HG02759 (cell line): ENCODE results near the gene EXOC4.

Experiments used
- ATAC-seq: cut with Tn5 transposase; IDR thresholded peaks from one replicate; pipeline ENCODE4 v1.9.1; 2021; ENCODE audit warnings: mild to moderate bottlenecking, moderate library complexity; ENCODE audit not compliant: unreplicated experiment

The EXOC4 gene

GRCh38 chr7:133522501-133522900 is 269.6 kb downstream of the EXOC4 start:
- no peak for ATAC-seq

GRCh38 chr7:133528796-133529195 is 275.9 kb downstream of the EXOC4 start:
- ATAC-seq: no peak

- no peak for ATAC-seq
Measured at GRCh38 chr7:133529861-133530260, 277.0 kb downstream of the EXOC4 start.

GRCh38 chr7:133530682-133531081 is 277.8 kb downstream of the EXOC4 start:
- ATAC-seq: no peak

- no peak for ATAC-seq
Measured at GRCh38 chr7:133534816-133535215, 281.9 kb downstream of the EXOC4 start.

GRCh38 chr7:133535308-133535707 is 282.4 kb downstream of the EXOC4 start:
- ATAC-seq: no peak

- ATAC-seq: no peak
Measured at GRCh38 chr7:133536450-133536849, 283.6 kb downstream of the EXOC4 start.

GRCh38 chr7:133539016-133539415 is 286.1 kb downstream of the EXOC4 start:
- no peak for ATAC-seq

GRCh38 chr7:133540096-133540860 is 287.4 kb downstream of the EXOC4 start:
- no peak for ATAC-seq

- ATAC-seq: no peak
Measured at GRCh38 chr7:133542209-133542780, 289.4 kb downstream of the EXOC4 start.

- ATAC-seq: no peak
Measured at GRCh38 chr7:133543657-133544056, 290.8 kb downstream of the EXOC4 start.

GRCh38 chr7:133545618-133546017 is 292.7 kb downstream of the EXOC4 start:
- no peak for ATAC-seq

GRCh38 chr7:133547981-133548380 is 295.1 kb downstream of the EXOC4 start:
- no peak for ATAC-seq

GRCh38 chr7:133549633-133550032 is 296.8 kb downstream of the EXOC4 start:
- no peak for ATAC-seq

- ATAC-seq: no peak
Measured at GRCh38 chr7:133550145-133550544, 297.3 kb downstream of the EXOC4 start.

- ATAC-seq: no peak
Measured at GRCh38 chr7:133550811-133551210, 297.9 kb downstream of the EXOC4 start.

GRCh38 chr7:133551466-133551865 is 298.6 kb downstream of the EXOC4 start:
- no peak for ATAC-seq

- ATAC-seq: no peak
Measured at GRCh38 chr7:133552079-133552478, 299.2 kb downstream of the EXOC4 start.

GRCh38 chr7:133554330-133554729 is 301.5 kb downstream of the EXOC4 start:
- no peak for ATAC-seq

GRCh38 chr7:133556048-133556447 is 303.2 kb downstream of the EXOC4 start:
- no peak for ATAC-seq

GRCh38 chr7:133556553-133556952 is 303.7 kb downstream of the EXOC4 start:
- no peak for ATAC-seq

- ATAC-seq: no peak
Measured at GRCh38 chr7:133560900-133561299, 308.0 kb downstream of the EXOC4 start.

- ATAC-seq: no peak
Measured at GRCh38 chr7:133561396-133561795, 308.5 kb downstream of the EXOC4 start.
